GM13976 (cell line): Measurements from ENCODE around the gene GPRC5B.

Experiments
- DNase-seq: peaks from one replicate; pipeline ENCODE4 v3.0.0; 2012; ENCODE audit warnings: low spot score
- in situ Hi-C: fragments of 300-500 bp; cut with MboI; formaldehyde crosslinking; loops from one replicate; pipeline ENCODE4 v1.12.0; 2022; ENCODE audit warnings: low sequenced_read_pairs, mixed read lengths, inconsistent platforms; ENCODE audit not compliant: unreplicated experiment
- TF ChIP-seq, protein P1 (sequence below): IDR thresholded peaks from 2 replicates; pipeline ENCODE4 v1.5.1; 2012; ENCODE audit warnings: borderline replicate concordance, mild to moderate bottlenecking; ENCODE audit not compliant: insufficient read depth; ENCODE audit errors: extremely low read depth, missing control alignments, control extremely low read depth

Gene GPRC5B

DNA sequence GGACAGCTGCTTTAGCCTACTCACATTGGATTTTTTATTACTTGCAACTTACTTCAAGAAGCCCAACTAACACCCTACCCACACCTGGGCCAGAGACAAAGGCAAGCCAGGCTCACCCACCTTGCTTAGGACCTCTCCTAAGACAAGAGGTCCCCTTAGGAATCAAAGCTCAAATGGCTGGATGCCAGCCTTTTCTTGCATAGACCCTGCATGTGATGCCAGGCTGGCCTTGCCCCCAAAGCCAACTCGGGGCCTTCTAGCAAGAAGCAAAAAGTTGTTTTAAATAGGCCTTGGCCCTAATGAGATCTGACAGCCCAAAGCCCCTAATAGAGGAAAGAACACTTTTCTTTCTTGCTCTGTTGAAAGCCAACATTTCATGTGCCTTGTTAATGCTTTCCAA, 20.7 kb downstream of the GPRC5B start:
- in situ Hi-C loops = no loop called here
- no peak for DNase-seq
- TF ChIP-seq, protein P1, sequence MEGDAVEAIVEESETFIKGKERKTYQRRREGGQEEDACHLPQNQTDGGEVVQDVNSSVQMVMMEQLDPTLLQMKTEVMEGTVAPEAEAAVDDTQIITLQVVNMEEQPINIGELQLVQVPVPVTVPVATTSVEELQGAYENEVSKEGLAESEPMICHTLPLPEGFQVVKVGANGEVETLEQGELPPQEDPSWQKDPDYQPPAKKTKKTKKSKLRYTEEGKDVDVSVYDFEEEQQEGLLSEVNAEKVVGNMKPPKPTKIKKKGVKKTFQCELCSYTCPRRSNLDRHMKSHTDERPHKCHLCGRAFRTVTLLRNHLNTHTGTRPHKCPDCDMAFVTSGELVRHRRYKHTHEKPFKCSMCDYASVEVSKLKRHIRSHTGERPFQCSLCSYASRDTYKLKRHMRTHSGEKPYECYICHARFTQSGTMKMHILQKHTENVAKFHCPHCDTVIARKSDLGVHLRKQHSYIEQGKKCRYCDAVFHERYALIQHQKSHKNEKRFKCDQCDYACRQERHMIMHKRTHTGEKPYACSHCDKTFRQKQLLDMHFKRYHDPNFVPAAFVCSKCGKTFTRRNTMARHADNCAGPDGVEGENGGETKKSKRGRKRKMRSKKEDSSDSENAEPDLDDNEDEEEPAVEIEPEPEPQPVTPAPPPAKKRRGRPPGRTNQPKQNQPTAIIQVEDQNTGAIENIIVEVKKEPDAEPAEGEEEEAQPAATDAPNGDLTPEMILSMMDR = no peak

DNA sequence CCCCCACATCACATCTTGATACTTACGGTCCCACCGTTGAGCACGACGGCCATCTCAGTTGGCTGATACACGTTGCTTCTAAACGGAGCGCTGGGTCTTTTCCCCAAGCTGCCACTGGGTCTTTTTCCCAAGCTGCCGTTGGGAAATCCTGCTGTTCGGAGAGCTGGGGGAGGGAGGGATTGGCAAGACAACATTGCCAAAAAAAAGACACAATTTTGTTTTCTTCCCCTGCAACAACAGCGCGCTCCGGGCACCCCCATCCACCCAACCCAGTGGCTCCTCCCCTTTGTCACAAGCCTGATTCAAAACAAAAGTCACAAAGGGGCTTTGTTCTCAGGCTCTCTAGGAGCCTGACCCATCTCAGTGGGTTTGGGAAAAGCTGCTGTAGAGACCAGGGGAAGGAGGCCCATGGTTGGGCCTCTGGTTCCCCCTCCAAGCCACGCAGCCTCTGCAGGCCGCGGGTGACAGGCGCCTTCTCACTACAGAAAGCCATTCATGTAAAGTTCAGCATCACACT, 22.8 kb downstream of the GPRC5B start:
- TF ChIP-seq, protein P1 = no peak
- in situ Hi-C loops = no loop called here
- DNase-seq = no peak

DNA sequence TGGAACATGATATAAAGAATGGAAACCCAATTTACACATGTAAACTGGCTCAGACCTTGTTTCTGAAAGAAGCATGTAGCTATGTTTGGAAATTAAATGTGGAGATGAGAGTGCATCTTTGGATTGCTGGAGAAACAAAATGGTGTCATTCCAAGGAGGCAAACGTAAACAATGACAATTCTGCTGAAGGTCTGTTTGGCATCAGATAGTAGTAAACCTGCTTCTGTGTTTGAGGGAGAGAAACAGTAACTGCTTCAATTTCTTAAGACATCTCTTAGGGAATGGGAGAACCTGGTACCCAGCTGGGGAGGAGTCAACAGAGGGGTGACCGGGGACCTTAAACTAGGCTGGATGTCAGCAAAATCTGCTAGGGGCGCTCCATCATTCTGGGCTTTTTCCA, 23.5 kb downstream of the GPRC5B start:
- in situ Hi-C loops = no loop called here
- TF ChIP-seq, protein P1 = no peak
- DNase-seq = no peak

DNA sequence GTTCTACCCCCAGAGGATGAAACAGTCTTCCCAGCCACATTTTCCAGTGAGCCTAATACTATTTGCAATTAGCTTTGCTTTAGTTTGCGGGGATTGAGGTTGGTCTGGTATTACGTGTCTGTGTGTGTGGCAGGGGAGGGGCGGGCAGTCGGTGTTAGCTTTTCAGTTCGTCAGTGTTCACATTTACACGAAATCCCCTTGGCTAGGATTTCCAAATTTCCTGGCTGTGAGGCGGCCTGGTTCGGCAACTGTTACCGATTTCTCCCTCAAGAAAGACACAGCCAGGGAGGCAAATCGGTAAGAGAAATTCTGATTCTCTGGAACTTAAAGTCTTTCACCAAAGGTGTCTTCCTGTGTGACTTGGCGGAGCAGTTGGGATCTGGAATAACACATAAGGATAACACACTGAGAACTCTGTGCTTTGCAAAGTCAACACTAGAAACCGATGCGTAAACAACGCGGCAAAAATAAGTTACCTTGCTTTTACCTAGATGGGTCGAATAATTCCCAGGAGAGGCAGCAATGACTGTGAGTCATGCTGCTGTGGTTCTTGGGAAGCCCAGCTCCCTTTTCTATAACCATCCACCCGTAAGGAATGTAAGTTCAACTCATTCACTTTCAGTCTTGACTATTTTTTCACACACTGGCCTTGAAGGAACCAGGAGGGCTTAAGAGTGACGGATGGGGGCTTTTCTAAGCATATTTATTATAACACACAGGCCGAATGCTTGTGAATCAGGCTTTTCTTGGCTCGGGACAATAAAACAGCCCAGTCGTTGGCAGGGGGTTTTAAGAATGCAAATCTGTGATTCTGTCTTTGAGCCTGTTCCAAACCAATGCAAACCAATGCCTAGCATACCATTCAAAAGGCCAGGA, 24.2 kb downstream of the GPRC5B start:
- no peak for DNase-seq
- TF ChIP-seq, protein P1 = no peak
- in situ Hi-C loops = no loop called here

DNA sequence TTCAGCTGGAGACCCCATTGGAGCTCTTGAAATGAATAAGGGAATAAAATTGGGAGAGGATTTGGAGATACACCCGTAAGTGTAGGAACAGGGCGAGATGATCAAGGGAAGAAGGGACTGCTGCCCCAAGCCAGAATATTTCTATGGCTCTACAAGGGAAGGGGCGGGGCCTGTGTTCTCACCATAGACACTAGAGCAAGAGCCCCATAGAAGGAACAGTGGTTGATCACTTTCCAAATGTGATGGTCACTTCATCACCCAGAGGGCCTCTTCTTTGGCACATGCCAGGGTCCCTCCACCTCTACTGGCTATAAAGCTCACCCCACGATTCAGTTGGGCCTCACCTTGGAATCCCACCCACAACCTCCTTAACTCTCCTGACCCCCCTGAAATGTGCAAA, 25.0 kb downstream of the GPRC5B start:
- DNase-seq = no peak
- in situ Hi-C loops = no loop called here
- TF ChIP-seq, protein P1 = no peak

DNA sequence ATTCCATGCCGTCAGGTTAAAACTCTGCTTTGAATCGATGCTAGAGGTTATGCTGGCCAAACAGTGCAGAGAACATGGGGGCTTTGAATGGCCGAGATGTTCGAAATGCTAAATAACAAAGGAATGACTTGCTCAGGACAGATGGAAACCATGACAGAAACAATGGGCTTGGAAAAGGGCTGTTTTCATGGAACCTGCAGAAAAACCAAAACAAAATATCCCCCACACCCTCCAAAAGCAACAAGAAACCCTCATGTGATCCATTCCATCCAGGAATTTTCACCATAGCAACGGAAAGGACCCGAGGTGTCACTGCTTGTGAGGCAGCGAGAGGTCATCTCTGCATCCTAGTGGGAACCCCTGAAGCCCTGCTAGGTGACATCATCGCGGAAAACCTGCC, 25.5 kb downstream of the GPRC5B start:
- TF ChIP-seq, protein P1 = no peak
- no peak for DNase-seq
- in situ Hi-C loops = no loop called here
